Cerebellar nuclear complex (tissue), 1 donor: ENCODE measurements around the gene CDX1.

ENCODE experiments used
- DNase-seq, 2 experiments: peaks; one replicate each; lab custom pipeline; 2025; lab: John Stamatoyannopoulos, UW

CDX1 gene

GRCh38 chr5:150131978-150132694 is 34.4 kb upstream of the CDX1 start:
- no peak for DNase-seq

- no peak for DNase-seq
Measured at GRCh38 chr5:150132740-150133139, 33.8 kb upstream of the CDX1 start.

GRCh38 chr5:150133581-150134197 is 32.9 kb upstream of the CDX1 start:
- no peak for DNase-seq

GRCh38 chr5:150134198-150134588 is 32.4 kb upstream of the CDX1 start:
- no peak for DNase-seq

GRCh38 chr5:150135557-150136304 is 30.8 kb upstream of the CDX1 start:
- DNase-seq, result no peak

GRCh38 chr5:150136305-150137167 is 30.0 kb upstream of the CDX1 start:
- no peak for DNase-seq

- no peak for DNase-seq
Measured at GRCh38 chr5:150137168-150137957, 29.2 kb upstream of the CDX1 start.

GRCh38 chr5:150137997-150138396 is 28.6 kb upstream of the CDX1 start:
- DNase-seq, result no peak

GRCh38 chr5:150138551-150139265 is 27.9 kb upstream of the CDX1 start:
- no peak for DNase-seq

- DNase-seq, result no peak
Measured at GRCh38 chr5:150139334-150139733, 27.2 kb upstream of the CDX1 start.

GRCh38 chr5:150140830-150141229 is 25.7 kb upstream of the CDX1 start:
- no peak for DNase-seq

GRCh38 chr5:150141544-150142184 is 24.9 kb upstream of the CDX1 start:
- DNase-seq, result no peak

GRCh38 chr5:150142185-150142958 is 24.2 kb upstream of the CDX1 start:
- DNase-seq, result no peak

GRCh38 chr5:150142959-150143349 is 23.6 kb upstream of the CDX1 start:
- no peak for DNase-seq

GRCh38 chr5:150143350-150144245 is 23.0 kb upstream of the CDX1 start:
- no peak for DNase-seq

- DNase-seq, result no peak
Measured at GRCh38 chr5:150144246-150144801, 22.3 kb upstream of the CDX1 start.

GRCh38 chr5:150144879-150145278 is 21.7 kb upstream of the CDX1 start:
- DNase-seq, result no peak

GRCh38 chr5:150146235-150146634 is 20.3 kb upstream of the CDX1 start:
- no peak for DNase-seq
